Astrocyte of the cerebellum (primary cell): ENCODE measurements around the gene MAPK7.

Source experiments
- DNase-seq: peaks from one replicate; pipeline ENCODE4 v3.0.0-alpha.2; 2011; ENCODE audit warnings: low read depth
- H3K4me3 ChIP-seq: 2 replicates; pipeline ENCODE4 v1.5.1; 2011; ENCODE audit warnings: mild to moderate bottlenecking, low read depth, low read length, moderate library complexity
- in situ Hi-C: cut with HindIII; loops from 2 replicates; pipeline ENCODE4 v1.10.0; 2017; ENCODE audit warnings: low sequenced_read_pairs
- TF ChIP-seq, protein P1 (sequence below): IDR thresholded peaks from 2 replicates; pipeline ENCODE4 v1.5.1; 2012; ENCODE audit warnings: low read length, low read depth, moderate library complexity, mild to moderate bottlenecking; ENCODE audit errors: missing control alignments

The MAPK7 gene

DNA sequence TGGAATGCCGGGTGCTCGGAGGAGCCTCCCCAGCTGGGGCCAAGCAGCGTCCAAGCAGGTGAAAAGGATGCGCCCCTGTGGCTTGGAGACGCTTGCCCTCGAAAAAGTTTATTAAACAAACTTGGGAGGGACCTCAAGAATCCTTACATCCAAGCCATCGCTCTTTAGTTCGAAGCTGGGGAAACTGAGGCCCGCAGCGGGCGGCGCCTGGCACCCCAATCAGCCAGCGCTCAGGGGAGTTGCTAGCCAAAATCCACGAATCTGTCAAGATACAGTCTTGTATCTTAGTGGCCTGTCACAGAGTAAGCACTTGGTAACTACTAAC lies 15.2 kb upstream of the MAPK7 start:
- in situ Hi-C loops = loop anchor here (5.0 to 10.0 kb wide), 4 partner anchors 69 to 399 kb away; no protein-coding TSS in a partner anchor
- no peak for DNase-seq
- peak overlapping the region; percentile 69 for H3K4me3 ChIP-seq
- TF ChIP-seq, protein P1, sequence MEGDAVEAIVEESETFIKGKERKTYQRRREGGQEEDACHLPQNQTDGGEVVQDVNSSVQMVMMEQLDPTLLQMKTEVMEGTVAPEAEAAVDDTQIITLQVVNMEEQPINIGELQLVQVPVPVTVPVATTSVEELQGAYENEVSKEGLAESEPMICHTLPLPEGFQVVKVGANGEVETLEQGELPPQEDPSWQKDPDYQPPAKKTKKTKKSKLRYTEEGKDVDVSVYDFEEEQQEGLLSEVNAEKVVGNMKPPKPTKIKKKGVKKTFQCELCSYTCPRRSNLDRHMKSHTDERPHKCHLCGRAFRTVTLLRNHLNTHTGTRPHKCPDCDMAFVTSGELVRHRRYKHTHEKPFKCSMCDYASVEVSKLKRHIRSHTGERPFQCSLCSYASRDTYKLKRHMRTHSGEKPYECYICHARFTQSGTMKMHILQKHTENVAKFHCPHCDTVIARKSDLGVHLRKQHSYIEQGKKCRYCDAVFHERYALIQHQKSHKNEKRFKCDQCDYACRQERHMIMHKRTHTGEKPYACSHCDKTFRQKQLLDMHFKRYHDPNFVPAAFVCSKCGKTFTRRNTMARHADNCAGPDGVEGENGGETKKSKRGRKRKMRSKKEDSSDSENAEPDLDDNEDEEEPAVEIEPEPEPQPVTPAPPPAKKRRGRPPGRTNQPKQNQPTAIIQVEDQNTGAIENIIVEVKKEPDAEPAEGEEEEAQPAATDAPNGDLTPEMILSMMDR = peak; percentile 3

DNA sequence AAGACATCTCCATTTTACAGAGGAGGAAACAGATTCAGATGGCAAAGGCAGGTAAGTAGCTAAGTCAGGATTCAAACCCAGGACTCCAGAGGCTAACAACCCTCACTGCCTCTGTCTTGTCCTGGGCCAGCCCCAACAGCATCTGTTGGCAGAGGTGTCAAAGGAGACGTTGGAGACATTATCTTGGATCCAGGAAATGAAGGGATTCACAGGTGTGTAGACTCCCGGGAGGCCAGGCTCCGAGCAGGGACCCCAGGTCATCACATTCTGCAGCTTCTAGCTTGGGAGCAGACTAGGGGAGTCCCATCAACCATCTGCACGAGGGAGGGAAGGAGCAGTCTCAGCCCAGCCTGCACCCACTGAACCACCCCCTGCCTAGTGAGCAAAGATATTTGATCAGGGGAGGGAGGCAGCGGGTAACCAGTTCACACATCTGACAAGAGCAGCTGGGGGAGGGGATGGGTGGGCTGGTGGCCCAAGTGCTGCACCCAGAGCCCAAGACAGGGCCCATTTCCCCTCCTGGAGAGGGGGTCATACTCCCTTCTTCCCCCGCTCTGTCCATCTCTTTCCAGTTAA lies 14.8 kb upstream of the MAPK7 start:
- TF ChIP-seq, protein P1 = no peak
- in situ Hi-C loops = loop anchor here (5.0 to 10.0 kb wide), 4 partner anchors 69 to 399 kb away; no protein-coding TSS in a partner anchor
- DNase-seq = no peak
- no peak overlapping the region for H3K4me3 ChIP-seq

DNA sequence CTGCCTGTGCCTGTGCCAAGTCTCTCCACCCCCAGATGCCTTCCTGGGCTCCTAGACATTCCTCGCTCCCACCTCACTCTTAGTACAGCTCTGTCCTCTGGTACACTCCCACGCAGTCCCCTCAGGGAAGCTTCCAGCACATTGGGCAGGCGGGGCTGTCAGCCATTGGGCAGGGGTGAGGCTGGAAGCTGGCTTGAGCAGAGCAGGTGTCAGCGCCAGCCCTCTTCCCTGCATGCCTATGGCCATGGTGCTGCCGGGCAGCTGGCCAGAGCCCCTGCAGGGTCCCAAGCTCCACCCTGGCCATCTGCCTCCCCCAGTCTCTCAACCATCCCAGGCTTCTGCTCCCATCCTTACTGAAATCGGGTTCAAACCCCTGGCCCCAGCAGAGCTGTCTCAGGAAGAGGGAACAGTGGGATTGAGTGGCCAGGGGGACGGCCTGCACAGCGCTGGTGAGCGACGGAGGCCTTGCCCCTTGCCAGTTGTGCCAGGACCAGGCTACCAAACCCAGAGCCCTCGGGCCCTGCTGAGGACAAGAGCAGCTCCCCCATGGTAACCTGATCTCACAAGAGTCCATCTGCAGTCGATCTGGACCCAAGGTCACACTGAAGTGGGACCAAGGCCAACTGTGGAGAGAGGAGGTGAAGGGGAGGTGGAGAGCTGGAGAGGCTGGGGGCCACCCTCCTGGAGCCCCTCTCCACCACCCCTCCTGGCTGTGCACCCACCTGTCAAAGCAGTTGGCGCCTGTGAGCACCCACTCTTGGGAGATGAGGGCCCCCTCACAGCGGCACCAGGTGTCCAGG lies 13.4 kb upstream of the MAPK7 start:
- TF ChIP-seq, protein P1 = no peak
- no peak for DNase-seq
- H3K4me3 ChIP-seq = no peak overlapping the region
- in situ Hi-C loops = loop anchor here (5.0 to 10.0 kb wide), 4 partner anchors 67 to 397 kb away; no protein-coding TSS in a partner anchor

DNA sequence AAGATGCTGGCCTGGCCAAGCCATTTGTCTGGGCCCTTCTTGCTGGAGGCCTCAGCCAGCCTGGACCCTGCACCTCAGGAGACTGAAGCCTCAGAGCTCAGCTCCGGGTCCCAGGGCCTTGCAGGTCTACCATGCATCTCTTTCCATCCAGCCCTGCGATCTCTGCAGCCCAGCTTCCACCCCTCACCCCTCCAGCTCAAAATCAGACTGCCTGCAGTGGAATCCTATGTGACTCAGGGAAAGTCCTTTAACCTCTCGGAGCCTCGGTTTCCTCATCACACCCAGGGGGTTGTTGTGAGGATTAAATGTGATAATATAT lies 12.8 kb upstream of the MAPK7 start:
- DNase-seq = no peak
- in situ Hi-C loops = loop anchor here (10.0 kb wide), 1 partner anchor 159 kb away; no protein-coding TSS in a partner anchor
- H3K4me3 ChIP-seq = no peak overlapping the region
- TF ChIP-seq, protein P1 = no peak

DNA sequence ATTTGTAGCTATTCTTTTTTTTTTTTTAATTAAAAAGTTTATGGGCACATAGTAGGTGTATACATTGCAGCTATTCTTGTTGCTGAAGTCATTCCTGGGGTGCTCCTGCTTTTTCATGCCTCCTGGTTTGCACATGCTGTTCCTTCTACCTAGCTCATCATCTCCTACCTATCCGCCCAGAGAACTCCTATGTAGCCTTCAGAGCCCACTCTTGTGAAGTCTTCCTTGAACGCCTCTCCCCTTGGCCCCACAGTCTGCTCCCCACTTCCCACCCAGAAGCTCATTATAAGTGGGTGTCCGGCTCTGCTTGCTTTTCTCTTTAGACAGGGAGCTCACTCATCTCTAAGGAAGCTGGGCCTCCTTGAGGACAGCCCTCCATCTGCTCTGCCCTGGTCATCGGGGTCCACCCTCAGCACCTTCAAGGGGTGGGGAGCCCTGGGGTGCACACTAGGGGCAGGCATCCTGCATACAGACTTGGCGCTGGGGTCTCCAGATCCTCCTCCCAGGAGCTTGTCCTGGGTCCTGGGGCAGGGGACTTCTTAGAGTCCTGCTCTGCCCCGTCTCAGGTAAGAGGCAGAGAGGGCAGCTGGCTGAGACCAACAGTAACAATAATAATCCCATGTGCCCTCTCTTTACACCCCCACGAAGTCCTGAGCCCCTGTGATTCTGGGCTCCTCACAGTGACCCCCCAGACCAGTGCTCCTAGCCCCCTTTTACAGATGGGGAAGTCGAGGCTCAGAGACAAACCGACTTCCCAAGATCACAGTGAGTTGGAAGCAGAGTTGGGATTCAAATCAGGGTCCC lies 12.3 kb upstream of the MAPK7 start:
- in situ Hi-C loops = loop anchor here (10.0 kb wide), 1 partner anchor 159 kb away; no protein-coding TSS in a partner anchor
- no peak for DNase-seq
- TF ChIP-seq, protein P1 = no peak
- no peak overlapping the region for H3K4me3 ChIP-seq

DNA sequence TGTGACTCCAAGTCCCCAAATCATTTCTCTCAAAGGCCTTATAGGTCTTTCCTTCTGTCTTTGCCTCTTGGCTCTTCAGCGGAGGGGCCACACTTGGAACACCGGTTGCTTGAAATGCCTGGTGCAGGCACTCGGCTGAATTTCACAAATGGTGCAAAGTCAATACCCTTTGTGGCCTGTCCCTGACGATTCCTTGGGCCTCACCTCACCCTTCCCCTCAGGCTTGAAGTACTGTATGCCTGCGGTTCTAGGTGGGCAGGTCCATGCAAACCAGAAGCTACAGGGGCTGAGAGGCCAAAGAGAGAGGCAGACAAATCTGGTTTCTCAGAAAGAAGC lies 11.7 kb upstream of the MAPK7 start:
- in situ Hi-C loops = loop anchor here (10.0 kb wide), 1 partner anchor 158 kb away; no protein-coding TSS in a partner anchor
- H3K4me3 ChIP-seq = no peak overlapping the region
- no peak for DNase-seq
- TF ChIP-seq, protein P1 = no peak
